GM23338 (cell line): ENCODE data around the gene LRRC17.

Source experiments
- CREB1 ChIP-seq: fragments of 250-450 bp; sonication (Bioruptor Pico); IDR thresholded peaks from 2 replicates; pipeline ENCODE4 v1.5.0; 2020; ENCODE audit warnings: low read depth, mild to moderate bottlenecking, moderate library complexity
- CTCF ChIP-seq, 2 experiments: fragments of 200-600 bp in 1 of 2; sonication (generic) in 1 of 2; conservative IDR thresholded peaks; 2 replicates each; pipeline versions ENCODE4 v1.5.1 to v1.6.1; 2016 to 2017; ENCODE audit warnings: antibody characterized with exemption in 2 of 2, low read depth in 2 of 2, mild to moderate bottlenecking in 2 of 2, moderate library complexity in 1 of 2
- ETS1 ChIP-seq: IDR thresholded peaks from 2 replicates; pipeline ENCODE4 v1.6.1; 2016; ENCODE audit warnings: antibody characterized with exemption
- EZH2 ChIP-seq: fragments of 200-600 bp; sonication (generic); IDR thresholded peaks from one replicate; pipeline ENCODE4 v1.8.0; 2017; ENCODE audit warnings: antibody characterized with exemption, mild to moderate bottlenecking, low read depth; ENCODE audit not compliant: unreplicated experiment
- EZH2phosphoT487 ChIP-seq: fragments of 200-600 bp; sonication (generic); IDR thresholded peaks from one replicate; pipeline ENCODE4 v1.8.1; 2018; ENCODE audit warnings: antibody characterized with exemption; ENCODE audit not compliant: unreplicated experiment
- JUNB ChIP-seq: IDR thresholded peaks from one replicate; pipeline ENCODE4 v1.6.1; 2016; ENCODE audit warnings: antibody characterized with exemption; ENCODE audit not compliant: unreplicated experiment
- NANOG ChIP-seq: IDR thresholded peaks from 2 replicates; pipeline ENCODE4 v1.6.1; 2016; ENCODE audit warnings: antibody characterized with exemption, borderline replicate concordance
- POLR2AphosphoS5 ChIP-seq: IDR thresholded peaks from 2 replicates; pipeline ENCODE4 v1.6.1; 2016; ENCODE audit warnings: antibody characterized with exemption, low read depth
- REST ChIP-seq: IDR thresholded peaks from one replicate; pipeline ENCODE4 v1.6.1; 2018; ENCODE audit warnings: antibody characterized with exemption; ENCODE audit not compliant: unreplicated experiment
- STAT1 ChIP-seq: IDR thresholded peaks from one replicate; pipeline ENCODE4 v1.6.1; 2016; ENCODE audit warnings: antibody characterized with exemption; ENCODE audit not compliant: unreplicated experiment
- ZNF114 ChIP-seq: fragments of 250-450 bp; sonication (Bioruptor Pico); IDR thresholded peaks from 2 replicates; pipeline ENCODE4 v1.5.0; 2020; ENCODE audit warnings: mild to moderate bottlenecking, moderate library complexity
- ZNF331 ChIP-seq: fragments of 250-450 bp; sonication (Bioruptor Pico); IDR thresholded peaks from 2 replicates; pipeline ENCODE4 v1.5.0; 2020; ENCODE audit warnings: low read depth, mild to moderate bottlenecking, moderate library complexity

GRCh38 chr7:102869195-102869594 is 43.6 kb upstream of the LRRC17 start:
- TF ChIP-seq CTCF (conservative IDR thresholded peaks at IDR 0.05; ENCODE audit: low read depth in 2 of 2) (no peak), ETS1 (no peak), POLR2AphosphoS5 (no peak), REST (no peak), EZH2phosphoT487 (no peak), EZH2 (no peak), NANOG (no peak), JUNB (no peak), ZNF114 (CRISPR knock-in tag) (no peak), ZNF331 (CRISPR knock-in tag) (no peak), CREB1 (no peak), STAT1 (no peak)
